Activated CD4-positive, alpha-beta T cell treated with anti-CD3 and anti-CD28 coated beads for 24 hours (primary cell): ENCODE data around the gene PRRG1.
"Not testable (repeated sequence)": the region's sequence is repeated elsewhere in the genome, so short reads cannot be mapped to it uniquely, and the experiment has no call there.

ENCODE experiments used
- DNase-seq, 2 donors: peaks; one replicate each; pipeline ENCODE4 v3.0.0-alpha.2; 2020; ENCODE audit warnings: low read depth in 2 of 2

Gene PRRG1

DNA sequence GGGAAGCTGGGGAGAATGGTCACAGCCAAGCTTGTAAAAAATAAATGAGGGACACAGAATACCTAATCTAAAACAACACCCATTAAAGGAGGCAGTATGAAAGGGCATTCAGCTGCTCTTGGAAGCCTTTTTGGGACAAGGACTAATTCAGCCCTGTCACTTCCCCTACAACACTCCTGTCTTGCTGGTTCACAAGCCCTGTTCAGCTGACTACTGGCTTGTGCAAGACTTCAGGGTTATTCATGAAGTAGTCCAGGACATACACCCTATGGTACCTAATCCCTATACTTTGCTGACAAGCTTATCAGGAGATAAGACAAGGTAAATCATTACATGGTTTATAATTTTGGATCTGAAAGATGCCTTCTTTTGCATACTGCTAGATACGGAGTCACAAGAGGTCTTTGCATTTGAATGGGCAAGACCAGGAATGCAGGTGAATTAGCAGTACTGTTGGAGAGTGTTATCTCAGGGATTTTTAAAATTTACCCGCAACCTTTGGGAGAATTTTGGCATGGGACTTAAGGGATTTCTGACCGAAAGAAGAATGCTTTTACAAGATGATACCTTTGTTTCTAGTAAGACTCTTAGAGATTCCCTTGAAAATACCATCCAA is 119.1 kb downstream of the PRRG1 start:
- no peak for DNase-seq

- DNase-seq = no peak
These were observed 121.5 kb downstream of the PRRG1 start for GRCh38 chrX:37470711-37471110.

DNA sequence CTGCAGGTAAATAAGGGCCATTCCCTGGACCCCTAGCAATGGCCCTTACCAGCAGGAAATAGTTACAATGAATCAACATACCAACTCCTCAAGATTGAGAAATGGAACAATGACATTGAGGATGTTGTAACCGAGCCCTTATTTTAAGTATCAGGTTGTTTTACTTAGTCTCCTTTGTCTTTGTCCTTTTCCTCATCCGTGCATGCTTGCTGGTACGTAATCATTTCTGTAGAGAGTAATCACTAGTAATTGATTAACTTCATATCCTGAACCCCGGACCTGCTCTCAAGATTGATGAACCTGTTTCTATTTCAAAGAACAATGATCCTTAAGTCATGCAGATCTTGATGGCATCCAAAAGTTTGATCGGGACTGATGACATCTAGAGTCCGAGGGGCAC is 123.7 kb downstream of the PRRG1 start:
- DNase-seq = no peak

GRCh38 chrX:37474478-37474877 is 125.3 kb downstream of the PRRG1 start:
- no peak for DNase-seq

DNA sequence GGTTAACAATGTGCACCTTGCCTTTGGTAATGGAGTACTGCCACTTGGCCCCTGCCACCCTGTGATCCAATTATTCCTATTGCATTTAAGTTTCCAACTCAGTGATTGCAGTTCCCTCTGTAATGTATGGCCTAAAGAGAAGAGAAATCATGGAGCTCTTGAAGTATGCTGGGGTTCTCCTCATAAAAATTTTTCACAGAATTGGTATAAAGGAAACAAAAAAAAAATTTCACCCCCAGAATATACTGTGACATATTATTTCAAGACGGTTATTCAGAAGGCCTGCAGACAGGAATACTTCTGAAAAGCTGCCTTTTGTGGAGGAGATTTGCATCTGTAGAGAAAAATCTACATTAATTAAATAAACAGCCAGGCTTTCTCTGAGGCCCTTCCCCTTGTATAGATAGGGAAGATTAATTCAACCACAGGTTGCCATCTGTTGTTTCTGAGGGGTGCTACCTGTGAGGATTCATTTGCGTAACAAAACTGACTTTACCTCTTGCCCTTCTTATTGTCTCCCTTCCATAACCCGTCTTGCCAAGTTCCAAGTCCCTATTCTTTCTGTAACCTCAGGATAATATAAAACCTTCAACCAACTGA is 127.5 kb downstream of the PRRG1 start:
- no peak for DNase-seq

GRCh38 chrX:37484335-37484734 is 135.2 kb downstream of the PRRG1 start:
- not testable (repeated sequence) for DNase-seq

DNA sequence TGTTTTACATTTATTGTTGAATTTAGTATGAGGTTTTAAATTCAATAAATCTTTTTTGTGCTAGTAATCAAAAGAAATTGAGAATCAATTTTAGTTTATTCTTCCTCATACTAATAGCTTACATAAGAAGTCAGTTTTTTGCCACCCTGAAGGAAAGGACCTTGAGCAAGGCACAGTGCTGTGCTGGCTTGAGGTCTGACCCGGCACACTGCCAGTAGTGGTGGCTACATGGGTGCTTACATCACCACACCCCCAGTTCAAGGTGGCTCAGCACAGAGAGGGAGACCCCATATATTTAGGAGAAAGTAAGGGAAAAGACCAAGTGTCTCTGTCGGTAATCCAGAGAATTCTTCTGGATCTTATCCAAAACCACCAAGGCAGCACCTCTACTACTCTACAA is 136.3 kb downstream of the PRRG1 start:
- no peak for DNase-seq

DNA sequence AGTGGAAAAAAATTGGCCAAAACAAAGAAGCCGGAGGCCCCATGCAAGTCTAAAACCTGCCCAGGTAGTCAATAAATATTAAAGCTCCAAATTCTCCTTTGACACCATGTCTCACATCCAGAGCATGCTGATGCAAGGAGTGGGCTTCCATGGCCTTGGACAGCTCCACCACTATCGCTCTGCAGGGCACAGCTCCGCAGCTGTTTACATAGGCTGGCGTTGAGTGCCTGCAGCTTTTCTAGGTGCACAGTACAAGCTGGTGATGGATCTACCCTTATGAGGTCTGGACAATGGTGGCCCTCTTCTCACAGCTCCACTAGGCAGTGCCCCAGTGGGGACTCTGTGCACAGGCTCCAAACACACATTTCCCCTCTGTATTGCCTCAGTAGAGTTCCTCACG is 138.1 kb downstream of the PRRG1 start:
- no peak for DNase-seq

DNA sequence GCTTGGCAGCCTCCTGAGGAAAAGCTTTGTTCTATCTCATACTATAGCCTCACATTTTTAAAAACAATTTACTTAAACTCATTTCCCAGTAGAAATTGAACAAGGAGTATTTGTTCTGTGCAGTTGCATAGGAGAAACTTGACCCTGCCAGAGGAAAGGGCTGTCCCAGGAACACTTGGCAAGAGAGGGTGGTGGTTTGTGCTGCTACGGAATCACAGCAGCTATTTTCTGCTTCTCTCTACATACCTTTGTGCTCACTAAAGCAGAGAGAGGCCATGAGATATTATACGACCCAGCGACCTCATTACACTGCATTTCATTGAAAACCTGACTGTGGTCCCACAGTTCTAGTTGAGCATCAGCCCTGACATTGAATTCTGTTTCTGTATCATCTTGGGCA is 139.2 kb downstream of the PRRG1 start:
- DNase-seq = no peak

DNA sequence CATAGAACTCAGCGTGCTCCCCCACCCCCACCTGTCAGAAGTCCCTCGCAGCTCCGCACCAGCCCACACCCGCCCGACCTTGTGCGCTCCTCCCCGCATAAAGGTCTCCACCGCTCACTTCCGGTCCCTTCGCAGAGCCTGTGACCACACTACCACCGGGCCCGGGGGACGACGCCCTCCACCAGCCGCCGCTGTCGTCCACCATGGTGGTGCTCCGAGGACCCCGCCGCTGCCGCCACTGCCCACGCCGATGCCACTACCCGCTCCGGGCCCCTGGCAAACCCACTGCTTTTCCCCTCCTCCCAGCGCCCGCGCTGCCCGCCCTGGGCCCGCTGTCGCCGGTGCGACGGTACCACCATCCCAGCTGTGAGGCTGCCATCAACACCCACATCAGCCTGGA is 142.5 kb downstream of the PRRG1 start:
- DNase-seq = no peak

DNA sequence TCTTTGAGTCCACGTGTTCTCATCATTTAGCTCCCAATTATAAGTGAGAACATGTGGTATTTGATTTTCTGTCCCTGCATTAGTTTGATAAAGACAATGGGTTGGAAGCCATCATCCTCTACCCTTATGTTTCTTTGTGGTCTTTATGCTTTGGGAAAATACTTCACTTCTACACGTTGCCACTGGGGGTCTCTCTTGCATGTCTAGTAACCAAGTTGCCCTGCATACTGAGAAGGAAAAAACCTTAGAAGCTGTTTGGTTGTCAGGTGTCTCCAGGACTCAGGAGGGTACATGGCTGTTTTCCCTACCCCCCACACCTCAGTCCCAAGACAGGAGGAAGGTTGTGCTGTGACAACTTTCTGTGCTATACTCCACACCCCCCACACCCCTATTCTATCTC is 146.6 kb downstream of the PRRG1 start:
- DNase-seq = not testable (repeated sequence)

DNA sequence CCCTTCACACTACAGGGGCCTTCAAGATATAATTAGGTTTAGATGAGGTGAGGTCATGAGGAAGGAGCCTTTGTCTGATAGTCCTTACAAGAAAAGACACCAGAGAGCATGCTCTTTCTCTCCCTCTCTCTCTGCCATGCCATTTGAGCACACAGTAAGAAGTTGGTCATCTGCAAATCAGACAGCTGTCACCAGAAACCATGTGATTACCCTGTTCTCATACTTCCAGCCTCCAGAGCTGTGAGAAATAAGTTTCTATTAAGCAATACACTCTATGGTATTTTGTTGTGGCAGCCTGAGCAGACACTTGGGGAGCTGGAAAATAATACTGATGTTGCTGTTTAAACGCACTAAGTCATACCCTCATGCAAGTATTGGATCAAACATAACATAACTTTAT is 148.0 kb downstream of the PRRG1 start:
- DNase-seq = not testable (repeated sequence)

DNA sequence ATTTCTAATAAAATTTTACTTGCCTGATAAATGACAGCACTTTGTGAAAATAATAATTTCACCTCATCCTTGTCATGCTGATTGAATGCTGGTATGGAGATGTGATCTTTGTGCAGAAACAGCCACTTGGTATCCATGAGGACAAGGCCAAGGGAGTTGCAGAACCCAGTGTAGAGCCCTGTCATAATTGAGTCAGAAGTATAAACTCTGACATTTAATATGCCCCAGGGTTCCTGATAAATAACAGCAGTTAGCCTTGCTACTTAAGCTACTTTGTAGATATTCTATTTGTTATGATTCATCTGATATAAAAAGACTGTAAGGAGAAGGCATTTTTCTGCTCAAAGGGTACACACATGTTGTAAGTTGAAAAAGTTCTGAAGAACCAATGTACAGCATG is 149.2 kb downstream of the PRRG1 start:
- DNase-seq = not testable (repeated sequence)

- not testable (repeated sequence) for DNase-seq
These were observed 150.5 kb downstream of the PRRG1 start for GRCh38 chrX:37499649-37500048.

GRCh38 chrX:37504991-37505390 is 155.8 kb downstream of the PRRG1 start:
- no peak for DNase-seq
